ENCODE measurements around the gene PPP3CA.

The PPP3CA gene

DNA sequence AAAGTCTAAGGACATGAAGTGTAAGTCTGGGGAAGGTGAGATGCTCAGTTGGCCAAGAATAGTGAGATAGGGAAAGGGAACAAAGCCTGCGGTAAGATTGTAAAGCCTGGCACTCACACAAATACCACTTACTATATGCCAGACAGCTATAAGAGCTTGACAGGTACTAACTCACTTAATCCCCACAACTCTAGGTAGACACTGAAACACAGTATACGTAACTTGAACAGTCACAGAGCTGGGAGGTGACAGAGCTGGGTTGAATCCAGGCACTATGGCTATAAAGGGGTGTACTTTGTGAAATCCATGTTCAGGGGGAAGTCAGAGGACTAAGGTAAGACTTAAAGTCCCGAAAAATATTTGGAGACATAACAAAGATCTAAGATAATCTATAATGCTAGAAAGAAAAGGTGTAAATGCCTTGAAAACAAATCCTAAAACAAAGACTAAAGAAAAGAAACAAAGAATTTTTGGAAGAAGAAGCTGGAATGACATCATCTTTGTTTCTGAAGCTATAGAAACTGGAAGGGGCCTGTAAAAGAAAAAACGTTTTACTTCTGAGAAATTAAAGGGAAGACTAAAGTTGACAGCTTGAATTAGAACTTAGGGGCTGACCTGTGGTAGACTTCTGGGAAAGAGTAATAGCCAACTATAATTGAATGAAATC is 172.5 kb downstream of the PPP3CA start:
- H3K27ac ChIP-seq = peak overlapping the region; percentile 62
- TF ChIP-seq, protein P1, sequence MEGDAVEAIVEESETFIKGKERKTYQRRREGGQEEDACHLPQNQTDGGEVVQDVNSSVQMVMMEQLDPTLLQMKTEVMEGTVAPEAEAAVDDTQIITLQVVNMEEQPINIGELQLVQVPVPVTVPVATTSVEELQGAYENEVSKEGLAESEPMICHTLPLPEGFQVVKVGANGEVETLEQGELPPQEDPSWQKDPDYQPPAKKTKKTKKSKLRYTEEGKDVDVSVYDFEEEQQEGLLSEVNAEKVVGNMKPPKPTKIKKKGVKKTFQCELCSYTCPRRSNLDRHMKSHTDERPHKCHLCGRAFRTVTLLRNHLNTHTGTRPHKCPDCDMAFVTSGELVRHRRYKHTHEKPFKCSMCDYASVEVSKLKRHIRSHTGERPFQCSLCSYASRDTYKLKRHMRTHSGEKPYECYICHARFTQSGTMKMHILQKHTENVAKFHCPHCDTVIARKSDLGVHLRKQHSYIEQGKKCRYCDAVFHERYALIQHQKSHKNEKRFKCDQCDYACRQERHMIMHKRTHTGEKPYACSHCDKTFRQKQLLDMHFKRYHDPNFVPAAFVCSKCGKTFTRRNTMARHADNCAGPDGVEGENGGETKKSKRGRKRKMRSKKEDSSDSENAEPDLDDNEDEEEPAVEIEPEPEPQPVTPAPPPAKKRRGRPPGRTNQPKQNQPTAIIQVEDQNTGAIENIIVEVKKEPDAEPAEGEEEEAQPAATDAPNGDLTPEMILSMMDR (conservative IDR thresholded peaks at IDR 0.05) = no peak

DNA sequence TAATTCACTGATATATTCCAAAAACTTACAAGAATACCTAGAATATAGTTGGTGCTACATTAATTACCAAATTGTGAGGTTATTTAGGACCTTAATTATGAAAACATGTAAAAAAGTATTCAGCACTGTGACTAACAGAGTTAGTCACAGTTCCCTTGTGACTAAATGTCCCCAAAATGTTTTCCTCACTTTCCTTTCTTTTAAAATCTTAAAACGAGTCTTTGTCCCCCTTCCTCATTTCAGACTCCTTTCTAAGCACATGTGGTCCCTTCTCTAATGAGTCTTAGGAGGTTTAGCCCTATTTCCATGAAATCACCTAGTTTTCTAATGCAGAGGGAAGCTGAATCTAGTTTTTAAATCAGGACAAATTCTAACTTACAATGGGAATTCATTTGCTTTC is 175.0 kb downstream of the PPP3CA start:
- H3K27ac ChIP-seq = peak overlapping the region; percentile 62
- TF ChIP-seq, protein P1 (conservative IDR thresholded peaks at IDR 0.05) = no peak

DNA sequence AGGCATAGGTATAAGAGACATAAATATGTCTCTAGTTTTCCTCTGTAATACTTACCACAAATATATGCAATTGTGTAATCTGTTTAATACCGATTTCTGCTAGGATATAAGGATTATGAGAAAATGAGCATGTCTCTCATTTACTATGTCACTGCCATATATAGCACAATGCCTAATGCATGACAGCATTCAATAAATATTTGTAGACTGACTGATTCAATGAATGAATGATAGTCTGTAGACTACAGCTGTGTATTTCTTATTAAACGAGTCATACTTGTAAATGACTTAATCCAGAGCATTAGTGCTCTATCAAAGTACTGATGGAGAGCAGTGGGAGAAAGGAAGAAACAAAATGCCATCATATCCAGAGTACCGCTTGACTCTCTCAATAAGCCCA is 175.6 kb downstream of the PPP3CA start:
- H3K27ac ChIP-seq = peak overlapping the region; percentile 62
- TF ChIP-seq, protein P1 (conservative IDR thresholded peaks at IDR 0.05) = no peak

DNA sequence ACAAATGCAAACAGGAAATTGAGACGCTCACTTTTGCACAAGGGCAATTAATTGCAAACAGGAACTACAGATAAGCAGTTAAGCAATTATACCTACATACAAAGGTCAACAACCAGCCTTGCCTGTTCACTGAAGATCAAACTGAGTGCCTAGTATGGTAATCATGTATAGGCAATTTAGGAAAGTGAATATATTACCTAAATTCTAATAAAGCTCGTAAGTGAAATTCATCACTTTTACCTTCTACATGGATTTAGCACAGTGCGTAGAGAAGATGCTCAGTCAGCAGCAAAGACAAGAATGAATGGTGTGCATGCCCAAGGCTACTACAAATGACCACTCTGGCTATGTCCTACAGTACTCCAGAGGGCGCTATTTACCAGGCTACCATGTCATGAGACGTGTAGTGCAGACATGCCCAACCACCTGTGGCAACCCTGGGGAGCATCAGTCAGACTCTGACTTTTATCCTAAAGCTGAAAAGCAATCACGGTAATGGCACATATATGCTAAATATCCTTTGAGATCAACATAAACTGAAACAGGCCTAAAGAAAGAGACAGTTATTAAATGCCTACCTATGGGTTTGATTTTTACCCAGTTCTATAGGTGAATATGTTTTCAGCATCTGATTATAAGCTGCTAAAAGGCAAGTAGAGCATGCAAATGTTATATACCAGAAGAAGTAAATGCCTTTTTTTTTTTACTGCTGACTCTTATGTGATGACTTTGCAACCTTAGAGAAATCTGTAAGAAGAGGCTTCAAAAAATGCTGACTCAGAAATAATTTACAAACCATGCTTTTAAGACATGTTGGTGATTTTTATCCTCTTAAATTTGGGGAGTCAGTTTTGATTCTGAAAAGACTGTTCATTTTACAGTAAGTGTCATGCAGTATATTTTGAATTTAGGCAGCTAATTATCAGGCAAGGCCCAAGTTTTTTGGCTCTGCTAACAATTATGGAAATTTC is 178.0 kb downstream of the PPP3CA start:
- TF ChIP-seq, protein P1 (conservative IDR thresholded peaks at IDR 0.05) = peak; percentile 80
- peak overlapping the region; percentile 62 for H3K27ac ChIP-seq

DNA sequence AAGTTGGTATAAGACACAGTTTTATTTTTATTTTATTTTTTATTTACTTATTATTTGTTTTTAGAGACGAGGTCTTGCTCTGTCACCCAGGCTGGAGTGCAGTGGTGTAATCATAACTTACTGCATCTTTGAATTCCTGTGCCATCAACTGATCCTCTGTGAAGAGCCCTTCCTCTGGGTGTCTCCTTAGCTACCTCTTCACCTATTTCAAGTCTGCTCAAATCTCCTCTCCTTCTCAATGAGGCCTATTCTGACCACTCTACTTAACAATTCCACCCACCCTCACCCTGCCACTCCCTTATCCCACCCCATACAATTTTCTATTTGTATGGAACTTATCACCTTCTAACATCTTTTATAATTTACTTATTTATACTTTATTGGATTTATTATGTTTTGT is 183.4 kb downstream of the PPP3CA start:
- TF ChIP-seq, protein P1 (conservative IDR thresholded peaks at IDR 0.05) = no peak
- no peak overlapping the region for H3K27ac ChIP-seq

DNA sequence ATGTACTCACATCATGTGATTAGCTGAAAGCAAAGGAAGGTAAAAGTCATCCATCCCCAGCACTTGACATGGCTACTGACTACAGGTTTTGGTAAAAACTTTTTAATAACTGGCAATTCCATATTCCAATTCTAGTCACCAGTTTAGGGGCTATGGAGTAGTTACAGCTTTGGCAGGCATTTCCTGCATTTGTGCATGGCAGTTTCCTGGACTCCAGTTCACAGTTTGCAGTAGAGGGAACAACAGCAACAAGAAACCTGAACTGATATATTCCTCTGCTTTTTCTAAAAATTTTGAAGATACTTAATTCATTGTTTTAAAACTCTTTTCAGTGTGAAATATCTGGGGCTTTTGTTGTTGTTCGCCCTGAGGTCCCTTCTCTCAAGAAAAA is 184.3 kb downstream of the PPP3CA start:
- H3K27ac ChIP-seq = peak overlapping the region; percentile 15; the same call in 1 of the 2 replicates
- TF ChIP-seq, protein P1 (conservative IDR thresholded peaks at IDR 0.05) = no peak
